Effector memory CD4-positive, alpha-beta T cell (primary cell): ENCODE data around the gene B3GNT5.

ENCODE experiments used
- DNase-seq, 3 donors: peaks; one replicate each; pipeline ENCODE4 v3.0.0-alpha.2; 2020
- H3K27ac ChIP-seq: 2 replicates; pipeline ENCODE4 v1.7.0; 2013; ENCODE audit warnings: mild to moderate bottlenecking, low read length, moderate library complexity; ENCODE audit not compliant: insufficient read depth, poor library complexity, severe bottlenecking
- H3K27me3 ChIP-seq: replicated peaks from 2 replicates; pipeline ENCODE4 v1.7.0; 2013; ENCODE audit warnings: mild to moderate bottlenecking, low read length; ENCODE audit not compliant: insufficient read depth, control insufficient read depth, poor library complexity, severe bottlenecking
- H3K36me3 ChIP-seq: 2 replicates; pipeline ENCODE4 v1.7.0; 2013; ENCODE audit warnings: mild to moderate bottlenecking, low read length, moderate library complexity; ENCODE audit not compliant: control insufficient read depth, insufficient read depth
- H3K4me1 ChIP-seq: 2 replicates; pipeline ENCODE4 v1.7.0; 2013; ENCODE audit warnings: low read length, mild to moderate bottlenecking; ENCODE audit not compliant: control insufficient read depth, insufficient read depth, poor library complexity, severe bottlenecking
- H3K4me3 ChIP-seq: 2 replicates; pipeline ENCODE4 v1.7.0; 2013; ENCODE audit warnings: low read length, low read depth, mild to moderate bottlenecking; ENCODE audit not compliant: insufficient read depth, poor library complexity, severe bottlenecking
- H3K9me3 ChIP-seq: 2 replicates; pipeline ENCODE4 v1.7.0; 2013; ENCODE audit warnings: mild to moderate bottlenecking, low read length, moderate library complexity; ENCODE audit not compliant: control insufficient read depth
- total RNA-seq, 3 donors: gene quantifications; one replicate each; lab custom pipeline; 2026; lab: John Stamatoyannopoulos, UW

B3GNT5 gene
- 1.6 to 3.0 (median 2.5) reads per million in 3 donors for total RNA-seq

- no peaks in the 10 kb centered on the region for H3K9me3 ChIP-seq
- peak within 1 kb of the TSS; percentile 75 for H3K4me3 ChIP-seq
- no peak within 1 kb of the TSS for H3K27ac ChIP-seq
- no peak for DNase-seq
- no peaks in the 10 kb centered on the region for H3K4me1 ChIP-seq
- no peaks in the 10 kb centered on the region for H3K36me3 ChIP-seq
- H3K27me3 ChIP-seq = peaks cover 10% of the 10 kb centered on the region
Measured at GRCh38 chr3:183252973-183253527, at the start of gene B3GNT5. Gene B3GNT5, plus strand, starts transcription at chr3:183253253. Its CDS starts 16,546 bp downstream, at chr3:183269799.

DNA sequence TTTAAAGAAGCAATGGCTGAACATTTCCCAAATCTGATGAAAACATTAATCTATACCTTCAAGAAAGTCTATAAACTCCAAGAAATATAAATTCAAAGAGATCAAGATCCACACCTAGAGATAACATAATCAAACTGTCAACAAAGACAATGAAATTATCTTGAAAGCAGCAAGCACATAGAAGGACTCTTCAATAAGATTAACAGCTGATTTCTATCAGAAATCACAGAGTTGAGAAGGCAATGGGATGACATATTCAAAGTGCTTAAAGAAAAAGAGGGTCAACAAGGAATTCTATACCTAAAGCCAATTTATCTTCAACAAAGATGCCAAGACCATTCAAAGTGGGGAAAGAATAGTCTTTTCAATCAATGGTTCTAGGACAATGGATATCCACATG lies 49.4 kb upstream of the B3GNT5 start:
- Histone ChIP-seq H3K36me3 (no peaks in the 10 kb centered on the region), H3K9me3 (no peaks in the 10 kb centered on the region)
- no peak for DNase-seq

DNA sequence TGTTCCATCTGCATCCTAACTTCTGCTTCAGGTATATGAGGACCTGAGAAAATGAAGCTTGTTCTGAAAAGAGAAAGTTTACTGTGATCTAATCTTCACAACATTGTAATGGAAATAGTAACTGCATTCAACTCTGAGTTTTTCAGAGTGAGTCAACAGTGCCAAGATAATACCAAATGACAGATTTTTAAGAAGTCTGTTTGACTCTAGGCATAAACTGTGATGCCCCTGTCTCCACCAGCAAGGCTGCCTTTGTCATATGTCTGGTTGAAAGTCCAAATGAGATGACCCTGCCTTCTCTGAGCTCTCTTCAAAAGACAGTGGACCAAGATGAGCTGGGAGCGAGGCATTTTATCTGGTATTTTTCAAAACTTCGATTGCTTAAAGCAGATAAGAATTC lies 44.8 kb upstream of the B3GNT5 start:
- no peaks in the 10 kb centered on the region for H3K4me1 ChIP-seq
- no peaks in the 10 kb centered on the region for H3K27me3 ChIP-seq
- H3K36me3 ChIP-seq = no peaks in the 10 kb centered on the region
- no peak overlapping the region for H3K4me3 ChIP-seq
- H3K9me3 ChIP-seq = no peaks in the 10 kb centered on the region
- H3K27ac ChIP-seq = no peak overlapping the region
- no peak for DNase-seq

More for the DNA sequence above, 49.4 kb upstream of the B3GNT5 start:
- no peaks in the 10 kb centered on the region for H3K27me3 ChIP-seq
- no peaks in the 10 kb centered on the region for H3K4me1 ChIP-seq
- H3K4me3 ChIP-seq = no peak overlapping the region
- no peak overlapping the region for H3K27ac ChIP-seq

- Histone ChIP-seq H3K4me1 (no peaks in the 10 kb centered on the region), H3K27me3 (no peaks in the 10 kb centered on the region), H3K27ac (no peak overlapping the region), H3K36me3 (peaks cover 3% of the 10 kb centered on the region), H3K9me3 (no peaks in the 10 kb centered on the region), H3K4me3 (no peak overlapping the region)
- DNase-seq = no peak
Measured at GRCh38 chr3:183208800-183209199, 44.3 kb upstream of the B3GNT5 start.

DNA sequence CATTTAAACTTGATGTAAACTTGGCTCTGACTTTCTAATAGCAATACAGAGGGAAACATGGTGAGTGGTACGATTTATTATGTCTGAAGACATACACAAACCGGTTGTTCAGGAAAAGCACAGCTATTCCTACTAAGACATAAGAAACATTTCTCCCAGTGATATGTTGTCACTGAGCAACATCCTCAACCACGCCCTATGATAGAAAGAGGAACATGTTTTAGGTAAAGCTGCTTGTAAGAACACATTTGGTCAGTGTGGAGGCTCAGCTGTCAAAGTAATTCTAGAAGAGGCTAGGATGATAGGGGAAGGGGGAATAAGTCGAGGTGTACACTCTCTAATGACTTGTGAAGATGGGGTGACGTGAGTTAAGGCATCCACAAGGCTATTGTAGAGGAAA lies 42.7 kb upstream of the B3GNT5 start:
- Histone ChIP-seq H3K4me3 (no peak overlapping the region), H3K9me3 (no peaks in the 10 kb centered on the region), H3K27me3 (no peaks in the 10 kb centered on the region), H3K36me3 (peaks cover 3% of the 10 kb centered on the region), H3K27ac (no peak overlapping the region), H3K4me1 (no peaks in the 10 kb centered on the region)
- no peak for DNase-seq

- Histone ChIP-seq H3K36me3 (peaks cover 3% of the 10 kb centered on the region), H3K27me3 (no peaks in the 10 kb centered on the region), H3K9me3 (no peaks in the 10 kb centered on the region), H3K4me1 (no peaks in the 10 kb centered on the region), H3K27ac (no peak overlapping the region), H3K4me3 (no peak overlapping the region)
- no peak for DNase-seq
Measured at GRCh38 chr3:183210862-183211341, 42.2 kb upstream of the B3GNT5 start.

- Histone ChIP-seq H3K4me1 (no peaks in the 10 kb centered on the region), H3K27ac (no peak overlapping the region)
Measured at GRCh38 chr3:183211352-183211751, 41.7 kb upstream of the B3GNT5 start.

DNA sequence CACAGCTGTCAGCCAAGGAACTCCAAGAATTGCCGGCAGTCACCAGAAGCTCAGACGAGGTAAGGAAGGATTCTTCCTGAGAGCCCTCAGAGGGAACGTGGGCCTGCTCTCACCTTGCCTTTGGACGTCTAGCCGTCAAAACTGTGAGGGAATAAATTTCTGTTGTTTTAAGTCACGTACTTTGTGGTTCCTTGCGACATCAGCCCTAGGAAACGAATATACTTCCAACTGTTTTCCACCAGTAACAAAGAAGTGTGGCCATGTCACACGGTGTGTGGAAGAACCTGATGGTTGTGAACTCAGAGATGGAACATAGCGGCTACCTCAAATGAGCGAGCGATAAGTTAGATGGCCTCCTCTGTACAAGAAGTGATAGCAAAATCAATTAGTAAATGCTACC lies 41.0 kb upstream of the B3GNT5 start:
- Histone ChIP-seq H3K36me3 (peaks cover 3% of the 10 kb centered on the region), H3K4me3 (no peak overlapping the region), H3K4me1 (no peaks in the 10 kb centered on the region), H3K27me3 (no peaks in the 10 kb centered on the region), H3K27ac (no peak overlapping the region), H3K9me3 (no peaks in the 10 kb centered on the region)
- DNase-seq = no peak

More at GRCh38 chr3:183211352-183211751, 41.7 kb upstream of the B3GNT5 start:
- H3K9me3 ChIP-seq = no peaks in the 10 kb centered on the region
- DNase-seq = no peak
- H3K36me3 ChIP-seq = peaks cover 3% of the 10 kb centered on the region
- H3K4me3 ChIP-seq = no peak overlapping the region
- no peaks in the 10 kb centered on the region for H3K27me3 ChIP-seq

GRCh38 chr3:183212565-183212964 lies 40.5 kb upstream of the B3GNT5 start:
- DNase-seq = no peak
- no peak overlapping the region for H3K27ac ChIP-seq
- H3K4me3 ChIP-seq = no peak overlapping the region
- no peaks in the 10 kb centered on the region for H3K27me3 ChIP-seq
- no peaks in the 10 kb centered on the region for H3K9me3 ChIP-seq
- H3K36me3 ChIP-seq = peaks cover 3% of the 10 kb centered on the region
- no peaks in the 10 kb centered on the region for H3K4me1 ChIP-seq

- Histone ChIP-seq H3K4me1 (no peaks in the 10 kb centered on the region), H3K27me3 (no peaks in the 10 kb centered on the region), H3K4me3 (no peak overlapping the region), H3K27ac (no peak overlapping the region), H3K9me3 (no peaks in the 10 kb centered on the region), H3K36me3 (peaks cover 3% of the 10 kb centered on the region)
- DNase-seq = no peak
Measured at GRCh38 chr3:183213415-183214276, 39.4 kb upstream of the B3GNT5 start.
